GM21786 (cell line): ENCODE results near the gene CHP1.
"Not testable (repeated sequence)": the region's sequence is repeated elsewhere in the genome, so short reads cannot be mapped to it uniquely, and the experiment has no call there.

Experiments used
- ATAC-seq: cut with Tn5 transposase; IDR thresholded peaks from one replicate; pipeline ENCODE4 v1.9.1; 2021; ENCODE audit not compliant: unreplicated experiment

CHP1 gene

DNA sequence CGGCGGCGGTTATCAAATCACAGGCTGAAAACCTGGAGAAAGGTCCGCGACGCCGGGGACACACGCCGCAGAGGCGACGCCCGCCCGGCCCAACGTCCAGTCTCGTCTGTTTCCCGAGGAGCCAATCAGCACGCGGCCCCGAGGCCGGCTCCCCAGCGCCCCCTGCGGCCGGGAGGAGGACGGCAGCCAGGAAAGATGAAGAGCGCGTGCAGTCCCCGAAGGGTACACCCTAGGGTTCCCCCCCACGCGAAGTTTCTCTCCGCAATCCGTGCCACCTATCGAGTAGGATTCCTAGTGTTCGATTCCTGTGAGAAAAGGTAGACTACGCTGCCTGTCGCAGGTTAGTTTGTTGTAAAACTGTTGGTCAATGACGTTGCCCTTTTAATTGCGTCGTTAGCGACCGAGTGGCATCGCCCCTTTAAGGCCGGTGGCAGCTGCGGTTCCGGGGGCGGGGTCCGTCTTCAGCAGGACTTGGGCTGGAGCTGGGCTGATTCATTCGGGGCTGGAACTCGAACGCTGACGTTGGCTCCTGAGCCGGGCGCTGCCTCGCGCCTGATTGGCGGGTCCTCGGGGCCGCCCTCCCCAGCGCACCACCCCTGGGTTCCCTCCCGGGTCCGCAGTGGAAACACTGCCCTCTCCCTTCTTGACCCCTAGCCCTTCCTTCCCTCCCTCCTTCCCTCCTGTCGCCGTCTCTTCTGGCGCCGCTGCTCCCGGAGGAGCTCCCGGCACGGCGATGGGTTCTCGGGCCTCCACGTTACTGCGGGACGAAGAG is at the start of gene CHP1, which contains the start of gene EXD1:
Gene CHP1, plus strand, starts transcription at position 619 of the 772 bp plus-strand sequence. Its CDS starts 115 bp downstream, at position 734.
Gene EXD1, minus strand, starts transcription at position 108 of the 772 bp plus-strand sequence. CDS start 4,182 bp downstream, outside the sequence.
- peak; percentile 96 for ATAC-seq

DNA sequence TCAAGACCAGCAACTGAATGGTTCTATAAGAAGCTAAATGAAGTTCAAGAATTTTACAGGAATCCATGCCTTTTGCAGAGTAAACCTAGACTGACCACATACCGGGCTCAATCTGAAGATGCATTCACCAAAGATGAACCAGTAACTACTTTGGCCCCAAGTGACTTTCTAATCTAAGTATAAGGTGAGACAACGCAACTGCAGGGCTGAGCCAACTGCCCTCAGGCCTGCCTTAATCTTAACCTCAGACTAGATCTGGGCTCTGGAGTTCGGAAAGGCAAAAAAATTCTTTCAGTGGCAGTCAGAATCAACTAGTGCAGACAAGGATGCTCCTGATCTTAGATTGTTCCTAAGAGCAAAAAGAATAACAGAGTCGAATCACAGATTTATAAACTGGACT is 48.8 kb upstream of the CHP1 start:
- ATAC-seq, result no peak

DNA sequence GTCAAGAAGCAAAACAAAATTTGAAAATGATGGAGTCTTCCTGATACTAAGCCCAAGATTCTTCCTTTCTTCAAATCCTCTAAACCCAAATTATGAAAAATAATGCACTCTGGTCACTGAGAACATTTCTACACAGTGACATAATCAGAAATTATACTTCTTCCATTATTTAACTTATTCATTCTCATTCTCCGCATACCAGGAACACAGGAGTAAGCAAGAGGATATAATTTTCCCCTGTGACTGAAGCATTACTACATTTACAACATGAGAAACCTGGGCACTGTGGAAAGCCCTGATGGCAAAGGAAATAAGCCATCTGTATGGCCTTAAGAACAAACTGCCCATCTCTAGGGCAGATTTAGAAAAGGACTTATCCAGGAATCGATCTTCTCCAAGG is 47.5 kb upstream of the CHP1 start:
- ATAC-seq, result no peak

DNA sequence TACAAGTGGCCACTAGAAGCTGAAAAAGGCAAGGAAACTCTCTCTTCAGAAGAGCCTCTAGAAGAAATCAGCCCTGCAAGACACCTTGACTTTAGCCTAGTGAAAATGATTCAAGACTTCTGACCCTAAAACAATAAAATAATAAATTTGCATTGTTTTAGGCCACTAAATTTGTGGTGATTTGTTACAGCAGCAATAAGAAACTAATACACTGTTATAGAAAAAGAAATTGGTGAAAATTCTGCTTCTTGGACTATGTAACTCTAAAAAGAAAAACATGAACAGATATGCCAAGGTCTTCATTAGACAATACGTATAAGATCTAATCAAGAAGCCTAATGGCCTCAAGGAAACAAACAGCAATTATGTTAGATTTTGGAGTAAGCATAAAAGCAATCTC is 36.6 kb upstream of the CHP1 start:
- ATAC-seq, result no peak

DNA sequence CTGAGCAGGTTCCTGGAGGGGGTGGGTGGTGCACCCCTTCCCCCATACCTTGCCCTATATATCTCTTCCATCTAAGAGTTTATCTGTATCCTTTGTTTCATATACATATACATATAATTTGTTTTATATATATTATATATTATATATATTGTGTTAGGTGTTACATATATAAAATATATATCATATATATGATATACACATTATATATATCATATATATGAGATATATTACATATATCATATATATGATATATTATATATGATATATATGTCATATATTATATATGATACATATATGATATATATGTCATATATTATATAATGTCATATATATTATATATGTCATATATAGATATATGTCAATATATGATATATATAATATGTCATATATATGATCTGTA is 31.6 kb upstream of the CHP1 start:
- no peak for ATAC-seq

DNA sequence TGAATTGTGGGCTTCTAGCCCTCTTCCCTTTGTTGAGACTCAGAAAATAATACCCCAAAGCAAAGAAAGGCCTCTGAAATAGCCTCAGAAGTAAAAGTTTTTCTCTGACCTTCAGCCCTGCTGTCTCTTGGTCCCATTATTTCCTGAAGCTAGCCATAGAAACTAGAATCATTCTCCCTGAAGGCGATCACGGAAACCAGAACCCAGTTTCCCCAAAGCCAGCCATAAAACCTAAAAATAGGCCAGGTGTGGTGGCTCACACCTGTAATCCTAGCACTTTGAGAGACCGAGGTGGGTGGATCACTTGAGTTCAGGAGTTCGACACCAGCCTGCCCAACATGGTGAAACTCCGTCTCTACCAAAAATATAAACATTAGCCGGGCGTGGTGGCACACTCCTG is 27.7 kb upstream of the CHP1 start:
- ATAC-seq, result no peak

DNA sequence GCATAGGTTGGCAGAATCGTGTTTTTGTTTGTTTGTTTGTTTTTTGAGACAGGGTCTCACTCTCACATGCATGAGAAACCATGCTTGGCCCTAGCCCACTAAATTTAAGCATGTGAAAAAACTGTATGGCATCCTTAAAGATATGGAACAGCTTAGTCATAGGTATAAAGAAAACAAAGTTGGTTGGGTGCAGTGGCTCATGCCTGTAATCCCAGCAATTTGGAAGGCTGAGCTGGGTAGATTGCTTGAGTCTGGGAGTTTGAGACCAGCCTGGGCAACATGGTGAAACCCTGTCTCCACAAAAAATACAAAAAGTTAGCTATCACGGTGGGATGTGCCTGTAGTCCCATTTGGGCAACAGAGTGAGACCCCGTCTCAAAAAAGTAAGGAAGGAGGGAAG is 25.8 kb upstream of the CHP1 start:
- no peak for ATAC-seq

DNA sequence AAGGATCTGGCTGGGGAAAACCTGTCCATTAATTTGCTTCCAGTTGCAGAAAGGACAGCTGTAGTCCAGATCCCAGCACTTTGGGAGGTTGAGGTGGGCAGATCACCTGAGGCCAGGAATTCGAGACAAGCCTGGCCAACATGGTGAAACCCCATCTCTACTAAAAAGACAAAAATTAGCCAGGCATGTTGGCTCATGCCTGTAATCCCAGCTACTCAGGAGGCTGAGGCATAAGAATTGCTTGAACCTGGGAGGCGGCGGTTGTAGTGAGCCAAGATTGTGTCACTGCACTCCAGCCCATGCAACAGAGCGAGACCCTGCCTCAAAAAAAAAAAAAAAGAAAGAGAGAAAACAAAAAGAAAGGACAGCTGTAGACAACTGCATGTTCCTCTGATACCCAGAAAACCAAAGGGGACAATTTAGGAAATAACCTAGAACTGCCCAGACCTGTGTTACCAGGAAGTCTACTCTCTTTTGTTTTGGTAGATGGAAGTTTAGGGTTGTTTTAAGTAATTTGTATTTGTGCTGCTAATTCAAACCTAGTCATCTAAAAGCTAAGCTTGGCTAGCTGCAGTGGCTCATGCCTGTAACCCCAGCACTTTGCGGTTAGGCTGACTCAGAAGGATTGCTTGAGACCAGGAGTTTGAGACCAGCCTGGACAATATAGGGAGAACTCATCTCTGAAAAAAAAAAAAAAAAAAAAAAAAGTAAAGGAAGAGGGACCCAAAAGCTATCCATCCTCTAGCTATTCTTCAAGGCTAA is 23.2 kb upstream of the CHP1 start:
- no peak for ATAC-seq

DNA sequence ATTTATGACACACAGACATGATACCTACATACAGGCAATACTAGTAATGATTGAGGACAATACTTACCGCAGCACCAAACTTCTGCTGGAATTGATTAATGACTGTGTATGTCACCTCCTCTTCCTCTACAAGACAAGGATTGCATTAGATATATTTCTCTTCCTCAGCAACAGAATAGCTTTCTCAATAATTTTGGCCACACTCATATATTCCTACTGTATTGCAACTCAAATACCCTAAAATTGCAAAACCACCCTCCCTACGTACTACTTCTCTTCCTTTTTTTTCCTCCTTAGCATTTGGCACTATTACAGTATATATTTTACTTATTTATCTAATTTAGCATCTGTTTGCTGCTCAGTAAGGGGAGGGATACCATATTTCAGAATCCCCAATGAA is 15.4 kb upstream of the CHP1 start:
- no peak for ATAC-seq

DNA sequence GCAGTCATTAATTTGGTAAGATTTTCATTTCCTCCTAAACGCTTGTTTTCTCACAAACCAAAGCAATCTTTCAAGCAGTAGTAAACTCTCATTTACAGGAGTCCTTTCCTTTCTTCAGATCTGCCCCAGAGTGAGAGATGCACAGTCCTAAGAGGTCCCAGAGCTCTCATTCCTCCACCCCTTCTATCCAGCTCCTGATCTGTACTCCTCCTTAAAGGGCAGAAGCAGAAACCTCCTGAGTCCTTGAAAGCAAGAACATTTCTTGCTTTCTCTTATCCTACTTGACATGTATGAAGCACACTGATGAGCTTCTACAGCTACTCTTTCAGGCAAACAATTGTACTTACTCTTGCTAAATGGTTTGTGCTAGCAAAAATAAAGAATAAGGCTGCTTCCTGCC is 12.2 kb upstream of the CHP1 start:
- ATAC-seq, result no peak

DNA sequence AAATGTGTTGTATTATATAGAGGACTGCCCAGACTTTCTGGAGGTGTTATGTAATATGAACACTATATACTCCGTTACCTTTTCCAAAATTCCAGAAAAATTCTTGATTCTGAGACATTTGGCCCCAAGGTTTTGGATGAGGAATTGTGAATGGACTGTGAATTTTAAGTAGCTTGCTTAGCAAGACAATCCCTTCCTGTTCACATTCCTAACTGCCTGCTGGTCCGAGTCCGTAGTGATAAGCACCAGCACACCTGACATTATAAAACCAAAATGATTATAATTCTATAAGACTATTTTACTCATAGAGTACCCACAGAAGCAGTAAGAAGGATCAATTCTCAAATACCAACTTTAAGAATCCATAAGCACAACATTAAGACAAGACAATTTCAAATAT is 11.7 kb upstream of the CHP1 start:
- ATAC-seq, result no peak

DNA sequence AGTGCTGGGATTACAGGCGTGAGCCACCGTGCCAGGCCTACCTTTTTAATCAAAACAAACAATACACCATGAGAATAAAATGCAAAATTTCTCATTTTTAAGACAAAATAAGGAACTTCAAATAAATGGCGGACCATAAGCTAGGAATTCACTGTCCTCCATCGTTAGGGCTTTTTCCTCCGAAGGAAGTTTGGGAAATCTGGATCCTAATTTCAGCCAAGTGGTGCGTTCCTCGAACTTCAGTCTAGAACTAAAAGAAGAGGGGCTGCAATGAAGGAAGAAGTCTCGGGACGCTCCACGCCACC is 771 bp upstream of the CHP1 start:
- ATAC-seq, result no peak

DNA sequence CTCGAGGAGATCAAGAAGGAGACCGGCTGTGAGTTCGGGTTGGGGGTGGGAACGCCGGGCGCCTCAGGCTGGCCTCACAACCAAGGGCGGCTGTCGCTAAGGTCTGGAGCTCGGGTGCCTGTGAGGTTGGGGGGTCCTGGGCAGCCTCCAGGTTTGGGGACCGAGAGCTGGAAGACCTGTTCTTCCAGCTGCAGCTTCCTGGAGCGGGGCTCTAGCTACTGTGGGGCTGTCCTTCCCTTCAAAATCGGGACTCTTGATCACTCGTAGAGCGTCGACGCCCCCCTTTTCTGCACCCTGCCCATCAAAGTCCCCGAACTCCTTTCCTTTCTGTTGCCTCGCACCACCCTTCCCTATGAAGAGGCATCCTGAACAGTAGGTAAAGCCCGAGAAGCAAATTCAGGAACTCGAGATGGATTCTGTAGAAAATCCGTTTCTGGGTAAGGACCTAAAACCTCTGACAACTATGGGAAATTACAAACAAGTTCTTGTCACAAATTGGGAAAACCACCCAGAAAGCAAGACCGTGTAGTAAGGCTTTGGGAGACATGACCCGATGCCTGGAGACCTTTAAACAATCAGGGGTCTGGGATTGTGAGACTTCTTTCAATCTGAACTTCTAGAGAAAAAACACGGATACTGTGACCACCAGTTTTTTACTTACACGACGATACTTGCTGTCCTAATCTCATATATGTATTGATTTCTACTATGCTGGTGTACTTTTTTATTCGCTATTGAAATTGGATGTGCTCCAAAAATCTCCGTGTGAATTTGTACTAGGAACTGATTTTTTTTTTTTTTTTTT is 556 bp downstream of the CHP1 start:
- ATAC-seq, result no peak

DNA sequence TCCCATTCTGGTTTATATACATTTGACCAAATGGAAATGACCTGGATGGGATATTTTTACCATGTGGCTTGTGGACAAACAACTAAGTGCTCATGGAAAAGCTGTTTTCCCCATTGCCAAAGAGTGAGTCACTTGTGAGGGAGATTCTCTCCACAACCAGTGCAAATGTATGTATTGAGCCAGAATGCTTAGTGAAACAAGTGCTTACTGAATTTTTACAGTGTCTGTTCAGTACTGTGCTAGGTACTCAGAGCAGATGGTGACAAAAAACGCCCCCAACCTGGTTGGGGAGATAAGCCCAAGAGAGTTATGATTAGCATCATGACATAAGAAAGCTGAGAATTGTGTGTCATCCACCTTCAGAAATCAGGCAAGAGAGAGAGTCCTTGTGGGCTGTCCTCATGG is 2.3 kb downstream of the CHP1 start:
- no peak for ATAC-seq

DNA sequence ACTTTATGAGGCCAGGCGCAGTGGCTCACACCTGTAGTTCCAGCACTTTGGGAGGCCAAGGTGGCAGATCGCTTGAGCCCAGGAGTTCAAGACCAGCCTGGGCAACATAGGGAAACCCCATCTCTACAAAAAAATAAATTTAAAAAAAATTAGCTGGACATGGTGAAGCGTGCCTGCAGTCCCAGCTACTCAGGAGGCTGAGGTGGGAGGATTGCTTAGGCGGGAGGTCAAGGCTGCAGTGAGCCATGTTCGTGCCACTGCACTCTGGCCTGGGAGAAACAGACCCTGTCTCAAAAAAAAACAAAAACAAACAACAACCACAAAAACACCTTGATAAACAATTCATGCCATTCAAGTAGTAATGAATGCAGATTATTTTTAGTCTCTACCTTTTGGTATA is 4.2 kb downstream of the CHP1 start:
- ATAC-seq, result not testable (repeated sequence)

DNA sequence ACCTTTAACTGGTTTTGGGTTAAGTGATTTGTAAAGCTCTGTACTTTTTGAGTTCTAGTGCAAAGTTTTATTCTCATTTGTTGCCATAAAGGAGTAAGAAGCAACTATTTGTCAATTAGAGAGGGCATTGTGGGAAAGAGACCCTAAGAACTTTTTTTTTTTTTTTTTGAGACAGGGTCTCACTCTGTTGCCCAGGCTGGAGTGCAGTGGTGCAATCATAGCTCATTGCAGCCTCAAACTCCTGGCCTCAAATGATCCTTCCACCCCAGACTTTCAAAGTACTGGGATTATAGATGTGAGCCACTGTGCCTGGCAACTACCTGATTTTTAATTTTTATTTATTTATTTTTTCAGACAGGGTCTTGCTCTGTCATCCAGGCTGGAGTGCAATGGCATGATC is 4.9 kb downstream of the CHP1 start:
- ATAC-seq, result no peak

DNA sequence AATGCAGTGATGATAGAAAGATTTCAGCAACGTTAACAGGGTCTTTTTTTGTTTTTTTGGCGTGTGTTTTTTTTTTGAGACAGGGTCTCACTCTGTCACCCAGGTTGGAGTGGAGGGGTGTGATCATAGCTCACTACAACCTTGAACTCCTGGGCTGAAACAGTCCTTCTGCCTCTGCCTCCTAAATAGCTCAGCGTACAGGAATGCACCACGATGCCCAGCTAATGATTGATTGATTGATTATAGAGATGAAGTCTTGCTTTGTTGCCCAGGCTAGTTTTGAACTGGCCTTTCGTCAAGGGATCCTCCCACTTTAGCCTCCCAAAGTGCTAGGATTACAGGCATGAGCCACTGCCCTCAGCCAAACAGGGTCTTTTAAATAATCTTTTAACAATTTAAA is 7.0 kb downstream of the CHP1 start:
- no peak for ATAC-seq

DNA sequence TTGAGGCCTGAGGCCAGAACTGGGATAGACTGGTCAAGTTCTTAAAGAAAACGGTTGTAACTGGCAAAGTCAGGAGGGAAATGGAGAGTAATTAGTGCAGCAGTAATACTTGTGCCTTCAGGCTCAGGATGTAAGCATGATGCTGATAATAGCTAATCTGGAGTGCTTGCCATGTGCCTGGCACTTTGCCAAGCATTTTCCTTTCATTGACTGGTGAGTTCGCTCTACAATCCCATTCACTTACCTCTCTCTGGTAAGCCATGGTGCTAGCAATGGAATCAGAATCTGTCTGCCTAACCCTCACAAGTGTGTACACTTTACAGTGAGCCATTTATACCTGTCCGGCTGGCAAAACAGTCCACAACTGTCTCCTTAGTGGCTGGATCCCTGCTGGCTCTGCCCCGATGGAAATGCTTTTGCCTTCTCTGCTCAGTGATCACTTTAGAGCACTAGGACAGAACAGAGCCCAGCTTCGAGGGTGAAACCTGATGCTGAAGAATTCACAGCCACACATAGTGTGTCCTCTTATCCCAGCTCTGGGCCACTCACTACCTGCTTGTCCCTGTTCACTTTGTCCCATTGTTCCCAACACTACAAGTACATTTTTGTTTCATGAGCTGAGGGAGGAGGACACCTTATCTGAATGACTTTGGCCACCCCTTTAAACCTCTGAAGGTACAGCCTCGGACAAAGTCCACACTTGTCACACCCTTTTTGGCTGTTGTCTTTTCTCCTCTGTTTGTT is 10.3 kb downstream of the CHP1 start:
- ATAC-seq, result no peak

DNA sequence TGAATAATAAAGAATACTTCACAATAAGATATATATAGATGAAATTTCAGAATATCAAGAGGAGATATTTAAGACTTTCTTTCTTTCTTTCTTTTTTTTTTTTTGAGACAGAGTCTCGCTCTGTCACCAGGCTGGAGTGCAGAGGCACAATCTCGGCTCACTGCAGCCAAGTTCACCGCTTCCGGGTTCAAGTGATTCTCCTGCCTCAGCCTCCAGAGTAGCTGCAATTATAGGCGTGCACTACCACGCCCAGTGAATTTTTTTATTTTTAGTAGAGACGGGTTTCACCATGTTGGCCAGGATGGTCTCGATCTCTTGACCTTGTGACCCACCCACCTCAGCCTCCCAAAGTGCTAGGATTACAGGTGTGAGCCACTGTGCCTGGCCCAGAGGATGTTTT is 19.7 kb downstream of the CHP1 start:
- not testable (repeated sequence) for ATAC-seq

DNA sequence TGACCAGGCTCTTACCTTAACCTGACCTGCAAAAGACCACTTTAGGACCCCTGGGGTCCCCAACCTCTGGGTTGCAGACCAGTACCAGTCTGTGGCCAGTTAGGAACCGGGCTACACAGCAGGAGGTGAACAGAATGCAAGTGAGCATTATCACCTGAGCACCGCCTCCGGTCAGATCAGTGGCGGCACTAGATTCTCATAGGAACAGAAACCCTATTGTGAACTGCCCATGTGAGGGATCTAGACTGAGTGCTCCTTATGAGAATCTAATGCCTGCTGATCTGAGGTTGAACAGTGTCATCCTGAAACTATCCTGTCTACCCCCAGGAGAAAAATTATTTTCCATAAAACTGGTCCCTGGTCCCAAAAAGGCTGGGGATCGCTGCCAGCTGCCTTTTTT is 20.3 kb downstream of the CHP1 start:
- no peak for ATAC-seq

DNA sequence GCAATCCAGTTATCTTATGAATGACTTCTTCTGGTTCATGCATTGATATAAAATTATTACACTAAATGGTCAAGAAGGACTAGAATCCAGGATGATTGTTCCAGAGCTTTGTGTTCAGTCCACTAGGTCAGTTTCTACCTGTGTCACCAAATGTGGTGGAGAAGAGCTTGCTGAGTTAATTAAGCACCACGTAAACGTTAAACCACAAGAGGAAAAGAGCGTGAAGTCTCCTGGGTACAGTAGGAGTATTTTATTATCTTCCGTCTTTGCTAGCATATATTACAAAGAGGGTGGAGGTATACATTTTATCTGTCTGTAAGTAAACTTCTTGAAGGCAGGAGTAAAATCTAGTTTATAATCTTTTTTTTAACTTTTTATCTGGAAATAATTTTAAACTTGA is 23.5 kb downstream of the CHP1 start:
- no peak for ATAC-seq
